NCI-H524 (cell line): ENCODE measurements around the gene CD59.
"Not testable (repeated sequence)": the region's sequence is repeated elsewhere in the genome, so short reads cannot be mapped to it uniquely, and the experiment has no call there.

Experiments used
- DNase-seq, 2 experiments: peaks; one replicate each; lab custom pipeline; 2025; lab: John Stamatoyannopoulos, UW

CD59 gene

DNA sequence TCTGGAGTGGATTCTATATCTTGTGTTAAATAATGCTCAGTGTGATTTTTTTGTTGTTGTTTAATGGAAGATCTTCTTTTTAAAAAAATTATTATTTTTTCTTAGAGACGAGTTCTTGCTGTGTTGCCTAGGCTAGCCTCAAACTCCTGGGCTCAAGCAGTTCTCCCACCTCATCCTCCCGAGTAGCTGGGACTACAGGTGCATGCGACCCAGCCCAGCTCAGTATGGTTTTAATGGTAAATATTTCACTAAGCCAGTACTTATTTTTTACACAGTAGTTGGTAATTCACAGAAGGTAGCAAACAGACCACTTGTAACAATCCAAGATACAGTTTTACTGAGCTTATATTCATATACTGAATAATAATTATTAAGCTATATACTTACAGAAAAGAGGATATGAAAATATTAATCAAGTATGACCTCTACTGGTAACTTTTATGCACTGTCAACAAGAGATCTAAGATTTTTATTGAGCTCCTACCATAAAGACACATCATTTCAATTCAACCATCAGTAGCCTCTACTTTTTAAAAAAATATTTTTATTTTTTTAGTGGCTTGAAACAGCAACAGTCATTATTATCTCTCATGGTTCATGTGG is 6.1 kb upstream of the CD59 start:
- peak in 1 of 2 experiments; percentile 20 for DNase-seq

DNA sequence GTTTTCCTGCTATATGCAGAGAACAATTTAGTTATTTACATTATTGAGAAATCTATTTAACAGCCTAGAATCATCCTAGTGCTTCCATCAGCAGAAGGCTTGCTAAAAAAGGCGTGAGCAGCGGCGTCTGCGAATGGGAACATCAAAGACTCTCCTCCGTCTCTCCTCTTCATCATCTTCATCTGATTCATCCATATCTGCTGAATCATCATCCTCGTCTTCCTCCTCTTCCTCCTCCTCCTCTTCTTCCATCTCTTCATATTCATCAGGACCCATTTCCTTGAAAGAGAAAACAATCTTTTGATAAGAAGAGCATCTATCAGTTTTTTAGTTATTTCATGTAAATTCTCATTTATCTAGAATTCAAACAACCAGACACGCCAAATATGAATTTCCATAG is 5.6 kb upstream of the CD59 start:
- DNase-seq, result no peak

DNA sequence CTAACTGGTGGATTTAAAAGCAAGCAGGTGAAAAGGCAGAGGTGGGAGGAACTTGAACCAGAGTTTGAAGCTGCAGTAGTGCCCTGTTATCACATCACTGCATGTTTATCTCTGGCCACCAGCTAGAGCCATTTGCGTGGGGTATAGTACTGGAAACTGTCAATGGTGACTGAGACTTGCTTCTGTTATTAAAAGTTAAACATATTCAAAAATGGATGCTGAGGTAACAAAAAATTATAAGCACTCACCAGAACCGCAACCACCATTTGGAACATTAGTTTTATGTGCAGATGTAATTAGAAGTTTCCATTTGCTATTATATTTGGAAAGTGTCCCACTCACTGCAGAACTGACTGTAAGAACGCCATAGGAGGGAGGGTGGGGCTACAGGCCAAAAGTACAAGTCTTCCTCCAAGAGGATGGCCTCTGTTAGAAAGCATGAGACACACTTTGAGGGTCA is 1.2 kb upstream of the CD59 start:
- DNase-seq, result no peak

DNA sequence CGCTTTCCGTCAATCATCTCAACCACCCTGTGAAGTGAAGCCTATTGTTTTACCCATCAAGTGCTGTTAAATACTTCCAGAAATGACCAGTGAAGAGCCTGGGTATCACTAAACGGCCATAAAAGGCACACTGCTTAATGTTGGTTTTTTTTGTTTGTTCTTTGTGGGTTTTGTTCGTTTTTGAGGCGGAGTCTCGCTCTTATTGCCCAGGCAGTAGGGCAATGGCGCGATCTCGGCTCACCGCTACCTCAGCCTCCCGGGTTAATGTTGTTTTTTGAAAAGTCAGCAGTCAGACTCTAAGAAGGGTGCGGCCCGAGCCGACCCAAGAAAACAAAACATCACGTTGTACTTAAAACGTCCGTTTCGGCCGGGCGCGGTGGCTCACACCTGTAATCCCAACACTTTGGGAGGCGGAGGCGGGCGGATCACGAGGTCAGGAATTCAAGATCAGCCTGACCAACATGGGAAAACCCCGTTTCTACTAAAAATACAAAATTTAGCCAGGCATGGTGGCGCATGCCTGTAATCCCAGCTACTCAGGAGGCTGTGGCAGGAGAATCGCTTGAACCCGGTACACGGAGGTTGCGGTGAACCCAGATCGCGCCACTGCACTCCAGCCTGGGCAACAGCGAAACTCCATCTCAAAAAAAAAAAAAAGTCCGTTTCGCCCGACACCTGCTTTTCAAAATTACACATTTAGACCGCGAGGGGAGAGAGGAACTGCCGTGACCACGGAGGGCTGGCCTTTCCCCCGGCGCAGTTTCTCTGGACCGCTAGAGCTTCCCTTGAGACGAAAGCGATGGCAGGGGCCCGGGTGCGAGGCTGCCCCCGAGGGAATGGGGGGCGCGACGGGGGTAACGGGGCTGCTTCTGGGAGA is 714 bp downstream of the CD59 start:
- DNase-seq, result peak in 1 of 2 experiments; percentile 45

DNA sequence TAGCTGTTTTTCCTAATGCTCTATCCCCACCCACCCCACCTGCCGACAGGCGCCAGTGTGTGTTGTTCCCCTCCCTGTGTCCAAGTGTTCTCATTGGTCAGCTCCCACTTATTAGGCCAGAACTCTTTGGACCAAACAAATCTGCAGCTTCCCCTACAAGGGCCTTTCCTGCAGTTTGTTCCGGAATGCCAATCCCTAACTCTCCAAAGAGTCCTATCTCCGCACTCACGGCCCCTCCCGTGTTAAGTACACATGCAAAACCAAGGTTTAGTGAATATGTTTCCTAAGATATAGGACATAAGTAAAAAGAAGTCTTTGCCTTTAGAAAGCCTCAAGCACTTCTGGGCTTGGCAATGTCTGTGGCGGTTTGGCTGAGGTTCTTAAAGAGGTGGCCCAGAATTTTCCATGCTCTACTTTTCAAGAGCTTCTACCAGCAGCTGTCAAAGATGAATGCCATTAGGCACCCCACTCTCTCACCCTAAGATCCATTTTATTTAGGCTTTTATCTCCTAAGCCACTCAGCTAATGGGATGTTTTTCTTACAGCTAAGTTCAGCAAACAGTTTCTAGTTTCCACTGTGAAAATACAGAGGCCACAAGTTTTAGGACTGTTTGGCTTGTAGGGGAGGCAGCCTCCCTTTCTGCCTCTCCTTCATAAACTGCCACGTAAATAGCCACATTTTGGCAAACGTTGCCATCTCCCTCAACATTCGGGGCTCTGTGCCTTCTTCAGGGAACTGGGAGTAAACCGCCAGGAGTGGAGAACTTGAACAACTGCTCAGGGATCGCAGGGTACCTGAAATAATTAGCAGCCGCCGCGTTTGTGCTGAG is 1.6 kb downstream of the CD59 start:
- no peak for DNase-seq

DNA sequence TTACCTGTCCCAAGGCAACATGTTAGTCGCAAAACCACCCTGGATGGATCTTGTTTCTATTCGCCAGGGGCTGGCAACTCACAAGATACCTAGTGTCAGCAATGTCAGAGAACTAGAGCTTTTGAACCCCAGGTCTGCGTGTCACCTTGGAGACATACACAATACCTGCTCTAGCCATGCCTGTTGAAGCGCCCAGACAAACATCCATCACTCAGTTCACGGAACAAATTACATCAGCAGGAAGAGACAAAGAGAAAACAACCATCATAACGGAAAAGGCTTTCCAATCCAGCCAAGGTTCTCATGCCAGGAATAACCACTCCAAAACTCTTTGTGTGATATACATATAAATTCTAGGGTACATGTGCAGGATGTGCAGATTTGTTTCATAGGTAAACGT is 2.2 kb downstream of the CD59 start:
- DNase-seq, result no peak

DNA sequence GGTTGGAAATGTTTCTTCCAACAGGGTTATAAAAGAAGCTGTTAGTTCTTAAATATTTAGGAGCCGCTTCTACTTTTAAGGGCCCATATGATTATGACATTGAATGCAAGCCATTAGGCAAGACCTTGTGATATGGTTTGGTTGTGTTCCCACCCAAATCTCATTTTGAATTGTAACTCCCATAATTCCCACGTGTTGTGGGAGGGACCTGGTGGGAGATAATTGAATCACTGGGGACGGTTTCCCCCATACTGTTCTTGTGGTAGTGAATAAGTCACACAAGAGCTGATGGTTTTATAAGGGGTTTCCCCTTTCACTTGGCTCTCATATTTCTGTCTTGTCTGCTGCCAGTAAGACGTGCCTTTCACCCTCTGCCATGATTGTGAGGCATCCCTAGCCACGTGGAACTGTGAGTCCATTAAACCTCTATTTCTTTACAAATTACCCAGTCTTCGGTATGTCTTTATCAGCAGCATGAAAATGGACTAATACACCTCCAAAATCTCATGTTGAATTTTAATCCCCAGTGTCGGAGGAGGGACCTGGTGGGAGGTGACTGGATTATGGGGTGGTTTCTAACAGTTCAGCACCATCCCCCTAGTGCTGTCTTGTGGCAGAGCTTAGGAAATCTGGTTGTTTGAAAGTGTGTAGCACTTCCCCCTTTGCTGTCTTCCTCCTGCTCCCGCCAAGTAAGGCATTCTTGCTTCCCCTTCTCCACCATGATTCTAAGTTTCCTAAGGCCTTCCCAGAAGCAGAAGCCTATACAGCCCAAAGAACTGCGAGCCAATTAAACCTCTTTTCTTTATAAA is 4.3 kb downstream of the CD59 start:
- DNase-seq, result no peak

DNA sequence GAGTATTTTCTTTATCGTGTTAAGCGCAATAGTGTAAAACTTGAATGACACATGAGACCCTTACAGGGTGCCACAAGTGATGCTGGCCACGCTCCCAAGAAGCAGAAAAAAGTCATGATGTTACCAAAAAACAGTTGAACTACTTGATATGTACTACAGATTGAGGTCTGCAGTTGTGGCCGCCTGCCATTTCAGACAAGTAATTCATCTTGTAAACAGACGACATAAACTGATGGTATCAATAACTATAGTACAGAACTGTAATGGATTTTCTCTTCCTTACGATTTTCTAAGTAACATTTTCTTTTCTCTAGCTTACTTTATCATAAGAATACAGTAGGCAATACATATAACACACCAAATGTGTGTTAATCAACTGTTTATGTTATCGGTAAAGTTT is 5.5 kb downstream of the CD59 start:
- no peak for DNase-seq

DNA sequence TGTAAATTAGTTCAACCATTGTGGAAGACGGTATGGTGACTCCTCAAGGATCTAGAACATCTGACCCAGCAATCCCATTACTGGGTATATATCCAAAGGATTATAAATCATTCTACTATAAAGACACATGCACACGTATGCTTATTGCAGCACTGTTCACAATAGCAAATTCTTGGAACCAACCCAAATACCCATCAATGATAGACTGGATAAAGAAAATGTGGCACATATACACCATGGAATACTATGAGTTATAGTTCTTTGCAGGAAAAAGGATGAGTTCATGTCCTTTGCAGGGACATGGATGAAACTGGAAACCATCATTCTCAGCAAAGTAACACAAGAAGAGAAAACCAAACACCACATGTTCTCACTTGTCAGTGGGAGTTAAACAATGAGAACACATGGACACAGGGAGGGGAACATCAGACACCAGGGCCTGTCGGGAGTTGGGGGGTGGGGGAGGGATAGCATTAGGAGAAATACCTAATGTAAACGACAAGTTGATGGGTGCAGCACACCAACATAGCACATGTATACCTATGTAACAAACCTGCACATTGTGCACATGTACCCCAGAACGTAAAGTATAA is 7.1 kb downstream of the CD59 start:
- not testable (repeated sequence) for DNase-seq

DNA sequence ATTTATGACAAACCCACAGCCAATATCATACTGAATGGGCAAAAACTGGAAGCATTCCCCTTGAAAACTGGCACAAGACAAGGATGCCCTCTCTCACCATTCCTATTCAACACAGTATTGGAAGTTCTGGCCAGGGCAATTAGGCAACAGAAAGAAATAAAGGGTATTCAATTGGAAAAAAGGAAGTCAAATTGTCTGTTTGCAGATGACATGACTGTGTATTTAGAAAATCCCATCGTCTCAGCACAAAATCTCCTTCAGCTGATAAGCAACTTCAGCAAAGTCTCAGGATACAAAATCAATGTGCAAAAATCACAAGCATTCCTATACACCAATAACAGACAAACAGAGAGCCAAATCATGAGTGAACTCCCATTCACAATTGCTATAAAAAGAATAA is 8.7 kb downstream of the CD59 start:
- not testable (repeated sequence) for DNase-seq

DNA sequence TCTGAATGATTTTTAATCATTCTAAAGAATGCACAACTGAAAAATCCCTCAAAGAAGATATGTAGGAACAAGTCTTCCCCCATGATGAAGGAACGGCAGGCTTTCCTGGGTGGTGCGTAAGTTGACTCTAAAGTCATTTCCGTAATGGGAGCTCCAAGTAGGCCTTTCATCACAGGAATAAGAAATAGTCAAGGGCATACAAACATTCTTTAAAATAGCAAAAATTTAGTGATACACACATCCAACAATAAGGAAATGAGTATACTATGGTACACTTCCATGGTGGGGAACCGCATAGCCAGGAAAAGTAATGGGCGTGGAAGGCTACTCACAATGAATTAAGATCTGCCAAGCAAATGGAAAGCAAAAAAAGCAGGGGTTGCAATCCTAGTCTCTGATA is 10.7 kb downstream of the CD59 start:
- DNase-seq, result no peak

DNA sequence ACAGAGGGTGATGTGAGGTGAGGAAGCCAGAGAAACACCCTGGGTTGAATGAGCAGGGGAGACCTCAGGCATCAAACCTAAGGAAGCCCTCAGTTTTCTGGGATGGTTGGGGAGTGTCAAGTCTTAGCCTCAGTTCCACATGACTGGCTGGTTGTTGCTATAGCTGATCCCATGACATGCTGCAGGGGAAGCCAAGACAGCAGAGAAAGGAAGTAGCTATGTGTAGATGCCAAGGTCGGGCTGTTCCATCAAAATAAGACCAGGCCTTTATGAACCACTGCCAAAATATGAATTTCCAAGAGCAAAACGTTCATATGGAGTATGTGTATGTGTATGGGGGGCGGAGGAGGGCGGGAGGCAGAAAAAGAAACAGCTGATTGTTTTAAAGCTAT is 11.6 kb downstream of the CD59 start:
- DNase-seq, result no peak

DNA sequence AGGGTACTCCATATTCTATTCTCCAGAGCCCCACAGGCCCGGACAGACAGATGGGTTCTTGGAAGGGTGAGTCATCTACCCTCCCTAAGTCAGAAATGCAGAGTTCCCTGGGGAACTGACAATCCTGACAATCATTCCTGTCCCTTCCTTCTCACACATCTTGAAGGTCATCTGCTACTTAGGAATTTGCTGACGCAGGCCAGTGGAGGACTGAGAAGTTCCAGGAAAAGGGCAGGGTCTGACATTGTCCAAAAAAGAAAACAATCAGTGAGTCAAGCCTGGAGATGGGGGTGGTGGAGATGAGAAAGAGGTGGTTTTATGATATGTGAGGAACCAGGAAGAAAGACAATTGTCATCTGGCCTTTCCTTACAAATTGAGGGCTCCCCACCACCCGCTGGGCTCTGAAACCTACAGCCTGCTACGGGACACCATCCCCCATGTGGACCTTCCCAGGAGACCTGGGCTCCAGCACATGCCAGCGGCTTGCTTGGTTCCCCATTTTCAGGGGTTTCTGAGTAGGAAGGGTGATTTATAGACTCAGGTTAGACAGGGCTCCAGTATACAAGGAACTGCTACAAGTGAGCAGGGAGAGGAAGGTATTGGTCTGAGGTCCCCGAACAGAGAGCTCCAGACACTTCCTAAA is 12.9 kb downstream of the CD59 start:
- peak in 1 of 2 experiments; percentile 25 for DNase-seq

DNA sequence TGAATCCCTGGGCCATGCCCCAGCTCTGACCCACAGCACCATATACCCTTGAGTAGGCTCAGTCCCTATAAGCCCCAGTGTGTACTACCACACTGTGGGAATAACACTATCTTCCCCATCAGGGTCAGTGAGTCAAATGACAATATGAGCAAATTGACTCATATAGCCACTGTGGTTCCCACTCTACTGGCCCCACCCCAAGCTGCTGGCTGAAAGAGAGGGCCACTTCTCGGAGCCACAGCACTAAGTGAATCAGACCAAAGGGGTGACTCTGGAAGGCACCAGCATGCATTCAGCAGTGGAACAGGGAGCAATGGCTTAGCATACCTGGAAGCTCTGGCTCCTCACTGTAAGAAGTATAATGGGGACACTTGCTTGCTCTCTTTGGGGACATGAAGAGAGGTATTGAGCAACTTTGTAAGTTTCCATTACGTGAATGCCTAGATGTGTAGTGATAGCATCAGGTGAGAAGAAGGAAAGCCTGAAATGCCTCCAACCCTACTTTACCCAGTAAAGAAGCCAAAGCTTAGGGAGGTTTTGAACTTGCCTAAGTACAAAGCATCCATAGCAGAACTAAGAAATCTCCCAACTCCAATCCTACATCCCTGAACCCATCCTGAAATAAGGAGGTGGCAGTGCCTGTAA is 13.5 kb downstream of the CD59 start:
- DNase-seq, result no peak

DNA sequence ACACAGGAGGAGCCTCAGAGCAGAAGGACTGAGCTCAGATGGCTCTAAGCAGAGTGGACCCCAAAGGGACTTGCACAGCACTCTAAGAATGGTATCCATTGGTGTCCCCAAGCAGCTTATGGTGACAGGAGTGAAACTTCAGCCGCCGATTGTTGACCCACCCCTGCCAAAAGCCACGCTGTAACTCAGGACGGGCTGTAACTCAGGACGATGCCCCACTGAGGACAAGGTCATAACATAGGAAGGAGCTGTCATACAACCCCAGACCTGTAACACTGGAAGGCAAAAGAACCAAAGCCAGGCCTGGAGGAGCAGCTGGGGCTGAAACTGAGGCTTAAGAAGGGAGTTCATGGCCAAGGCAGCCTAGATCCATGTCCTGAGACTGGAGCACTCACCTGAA is 14.2 kb downstream of the CD59 start:
- no peak for DNase-seq

DNA sequence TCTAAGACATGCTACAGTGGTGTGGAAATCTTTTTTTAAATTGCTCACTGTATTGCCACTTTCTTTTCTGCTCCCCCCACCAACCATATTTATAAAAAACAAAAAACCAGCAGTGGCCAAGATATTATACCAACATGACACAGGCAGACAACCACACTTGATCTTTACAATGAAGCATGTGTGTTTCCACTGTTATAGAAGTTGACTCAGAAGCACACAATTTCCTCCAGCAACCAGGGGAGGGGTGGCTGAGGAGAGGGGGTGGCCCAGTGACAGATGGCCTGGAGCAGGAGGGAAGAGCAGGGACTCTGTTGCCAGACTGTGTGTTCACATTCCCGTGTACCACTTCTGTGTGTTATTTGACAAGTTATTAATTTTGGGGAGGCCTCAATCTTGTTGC is 14.8 kb downstream of the CD59 start:
- DNase-seq, result peak in 1 of 2 experiments; percentile 60

DNA sequence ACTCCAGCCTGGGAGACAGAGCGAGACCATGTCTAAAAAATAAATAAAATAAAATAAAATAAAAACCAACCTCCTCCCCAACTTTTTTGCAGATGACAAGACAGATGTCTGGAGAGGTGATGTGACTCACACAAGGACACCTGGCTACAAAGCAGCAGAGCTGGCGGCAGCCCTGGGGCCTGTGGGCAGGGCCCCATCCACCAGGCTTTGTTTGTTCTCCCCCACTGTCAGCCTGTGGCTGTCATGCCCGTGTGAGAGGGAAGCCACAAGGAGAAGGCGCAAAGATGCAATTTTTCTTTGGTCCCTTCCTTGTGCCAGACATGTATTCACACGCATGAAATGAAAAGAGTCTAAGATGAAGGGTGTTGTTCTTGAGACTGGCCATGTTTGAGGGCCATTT is 16.6 kb downstream of the CD59 start:
- DNase-seq, result no peak

DNA sequence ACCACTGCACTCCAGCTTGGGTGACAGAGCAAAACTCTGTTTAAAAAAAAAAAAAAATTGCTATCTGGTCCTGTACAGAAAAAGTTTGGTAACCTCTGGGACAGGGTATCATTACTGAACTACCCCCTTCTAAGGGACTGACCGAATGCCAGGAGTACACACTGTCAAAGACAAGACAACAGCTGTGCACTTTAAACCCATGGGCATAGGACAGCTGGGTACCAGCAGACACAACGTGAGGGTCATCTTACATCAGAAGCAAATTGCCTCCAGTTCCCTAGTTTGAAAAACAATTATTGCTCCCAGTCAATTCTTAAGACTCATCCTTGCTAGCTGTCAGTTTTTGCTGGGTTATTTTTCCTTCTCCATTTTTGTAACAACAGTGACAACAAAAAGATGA is 17.8 kb downstream of the CD59 start:
- DNase-seq, result peak in 1 of 2 experiments; percentile 29

DNA sequence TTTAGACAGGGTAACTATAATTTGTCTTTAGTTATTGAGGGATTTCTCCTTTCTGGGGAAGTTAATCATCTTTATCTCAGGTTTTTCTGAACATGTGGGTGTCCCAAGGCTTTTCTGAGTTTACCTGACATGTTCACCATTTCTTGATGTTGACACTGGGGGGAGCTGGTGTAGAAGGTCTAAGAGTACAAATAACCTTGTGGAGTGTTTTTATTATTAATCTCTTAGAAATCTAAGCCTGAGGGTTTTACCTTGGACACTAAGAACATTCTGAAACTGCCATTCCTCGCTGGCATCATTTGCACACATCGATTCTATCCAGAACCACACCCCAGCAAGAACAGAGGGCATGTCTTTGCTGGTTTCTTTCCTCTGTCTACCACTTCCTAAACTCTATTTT is 20.0 kb downstream of the CD59 start:
- peak in 1 of 2 experiments; percentile 45 for DNase-seq

DNA sequence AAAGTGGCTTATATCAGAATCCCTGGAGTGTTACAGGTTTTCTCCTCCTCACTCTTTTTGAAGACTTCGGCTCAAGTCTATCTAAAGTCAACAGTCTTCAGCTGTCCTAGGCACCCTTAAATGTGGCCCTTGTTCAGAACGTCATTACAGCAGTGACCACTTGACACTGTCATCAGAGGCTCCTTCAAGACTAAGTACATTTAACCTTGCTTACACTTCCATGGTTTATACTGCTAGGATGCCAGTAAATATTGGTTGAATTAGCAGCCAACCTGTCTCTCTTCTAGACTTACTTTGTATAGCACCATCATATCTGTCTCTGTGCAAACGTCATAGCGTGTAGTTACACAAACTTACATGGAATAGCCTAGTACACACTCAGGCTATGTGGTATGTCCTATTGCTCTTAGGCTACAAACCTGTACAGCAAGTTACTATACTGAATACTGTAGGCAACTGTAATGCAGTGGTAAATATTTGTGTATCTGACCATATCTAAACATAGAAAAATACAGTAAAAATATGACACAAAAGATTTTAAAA is 22.3 kb downstream of the CD59 start:
- DNase-seq, result no peak
